Left lung (tissue), 10 donors: ENCODE results near the gene CRYGN. TPM values are rescaled to one million over a fixed set of nuclear protein-coding genes. Genes with fewer than 3 reads are reported as not detected.
A peak's percentile ranks its signal among the peaks of the same experiment; 100 is the strongest.

Source experiments
- ATAC-seq: fragments of 200-7000 bp; cut with Tn5 transposase; one replicate; pipeline ENCODE4 v1.9.1; 2020; ENCODE audit warnings: moderate library complexity
- DNase-seq, 4 donors: peaks; one replicate each; pipeline ENCODE4 v3.0.0-alpha.2; 2013 to 2020
- H3K27ac ChIP-seq, 2 donors: fragments of 200-600 bp; sonication (generic) in 1 of 2; one replicate each; pipeline versions ENCODE4 v1.5.0 to v1.8.0; 2020 to 2021
- H3K27me3 ChIP-seq, 2 donors: fragments of 200-600 bp; sonication (generic) in 1 of 2; one replicate each; pipeline versions ENCODE4 v1.5.0 to v1.8.0; 2020 to 2021
- H3K36me3 ChIP-seq, 2 donors: fragments of 200-600 bp; sonication (generic) in 1 of 2; one replicate each; pipeline versions ENCODE4 v1.5.0 to v1.8.0; 2020 to 2021
- H3K4me1 ChIP-seq, 2 donors: fragments of 200-600 bp; one replicate each; pipeline ENCODE4 v1.8.0; 2021
- H3K4me3 ChIP-seq, 2 donors: fragments of 200-600 bp; sonication (generic) in 1 of 2; one replicate each; pipeline versions ENCODE4 v1.5.0 to v1.8.0; 2020 to 2021; ENCODE audit warnings: mild to moderate bottlenecking in 1 of 2
- H3K9me3 ChIP-seq, 2 donors: fragments of 200-600 bp; sonication (generic) in 1 of 2; one replicate each; pipeline versions ENCODE4 v1.5.0 to v1.8.0; 2020 to 2021
- CTCF ChIP-seq, 2 donors: fragments of 200-600 bp; sonication (generic) in 1 of 2; IDR thresholded peaks; one replicate each; pipeline versions ENCODE4 v1.5.0 to v1.8.0; 2021; ENCODE audit warnings: antibody characterized with exemption in 2 of 2
- intact Hi-C, 2 donors: fragments of 100-400 bp; cut with DNase I; formaldehyde crosslinking; loops; one replicate each; pipeline versions ENCODE4 v1.11.2 to v1.14.2; 2022
- polyA plus RNA-seq, 6 donors: library from polyadenylated mRNA; unstranded; fragments of 120-200 nt; gene quantifications; one replicate each; pipeline ENCODE4 v1.2.1, GENCODE V29; 2013; ENCODE audit not compliant: insufficient read length in 6 of 6
- total RNA-seq, 2 donors: library from RNA; stranded (reverse); fragmentation: NEBNext Ultra II Directional; extraction: Animal tissue kit (Norgen Biotek cat#: 25700); gene quantifications; one replicate each; pipeline ENCODE4 v1.2.1, GENCODE V29; 2021
- donor health status: DM: no; HTN: yes; CAD: no.
- donor health status: DM: no; HTN: no; CAD: no.

The CRYGN gene
- total and polyA plus RNA-seq, 8 donors: 0.34 to 0.75 (median 0.56) TPM; not detected in 2

DNA sequence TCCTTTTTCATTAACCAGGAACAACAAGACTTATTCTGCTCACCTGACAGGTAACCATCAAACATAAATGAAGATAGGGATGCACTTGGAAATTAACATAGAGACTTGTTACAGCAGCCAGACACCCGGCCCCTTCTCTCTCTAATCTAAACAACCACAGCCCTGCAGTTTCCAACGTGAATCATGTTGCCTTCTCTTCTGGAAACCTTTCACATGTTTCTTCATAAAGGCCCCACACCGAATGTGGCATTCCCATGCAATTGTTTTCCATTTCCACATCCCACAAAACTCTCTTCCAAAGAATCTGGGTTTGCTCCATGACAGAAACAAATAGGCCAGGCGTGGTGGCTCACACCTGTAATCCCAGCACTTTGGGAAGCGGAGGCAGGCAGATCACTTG lies 15.1 kb downstream of the CRYGN start:
- peaks cover 0 to 11% of the 10 kb centered on the region in 2 donors for H3K27me3 ChIP-seq
- peaks cover 24 to 31% of the 10 kb centered on the region in 2 donors for H3K4me1 ChIP-seq
- no peak for ATAC-seq
- H3K9me3 ChIP-seq: peaks cover 0 to 9% of the 10 kb centered on the region in 2 donors
- intact Hi-C loops: no loop called here
- no peak for TF ChIP-seq CTCF (IDR thresholded peaks at IDR 0.05)
- H3K4me3 ChIP-seq: no peak overlapping the region
- H3K27ac ChIP-seq: no peak overlapping the region
- no peaks in the 10 kb centered on the region for H3K36me3 ChIP-seq
- DNase-seq: no peak

DNA sequence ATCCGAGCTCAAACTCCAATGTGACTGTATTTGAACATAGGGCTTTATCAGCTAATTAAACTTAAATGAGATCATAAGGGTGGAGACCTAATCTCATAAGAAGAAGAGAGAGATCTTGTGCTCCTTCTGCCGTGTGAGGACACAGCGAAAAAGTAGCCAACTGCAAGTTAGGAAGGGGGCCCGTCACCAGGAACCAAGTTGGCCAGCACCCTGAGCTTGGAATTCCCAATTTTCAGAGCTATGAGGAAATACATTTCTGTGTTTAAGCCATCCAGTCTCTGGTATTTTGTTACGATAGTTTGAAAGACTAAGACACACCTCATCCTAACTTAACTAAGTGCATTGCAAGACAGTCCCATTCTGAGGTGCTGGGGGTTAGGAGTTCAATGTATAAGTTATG lies 16.0 kb downstream of the CRYGN start:
- H3K4me3 ChIP-seq: no peak overlapping the region

DNA sequence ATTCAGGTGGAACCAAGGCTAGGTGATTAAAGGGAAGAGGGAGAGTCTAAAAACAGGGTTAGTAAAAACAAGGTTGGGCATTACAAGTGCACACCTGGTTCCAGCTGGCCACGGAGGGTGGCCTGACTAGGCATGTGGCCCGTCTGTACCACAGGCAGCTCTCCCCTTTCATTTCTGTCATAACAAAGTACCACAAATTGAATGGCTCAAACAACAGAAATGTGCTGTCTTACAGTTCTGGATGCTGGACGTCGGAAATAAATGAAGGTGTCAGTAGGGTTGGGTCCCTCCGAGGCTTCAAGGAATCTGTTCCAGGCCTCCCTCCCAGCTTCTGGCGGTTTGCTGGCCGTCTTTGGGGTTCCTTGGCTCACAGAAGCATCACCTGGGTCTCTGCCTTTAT lies 16.7 kb downstream of the CRYGN start:
- DNase-seq: no peak
- no peak for ATAC-seq
- no peak overlapping the region for H3K4me3 ChIP-seq
- H3K27me3 ChIP-seq: peaks cover 0 to 11% of the 10 kb centered on the region in 2 donors
- peaks cover 12 to 17% of the 10 kb centered on the region in 2 donors for H3K4me1 ChIP-seq
- no peak for TF ChIP-seq CTCF (IDR thresholded peaks at IDR 0.05)
- intact Hi-C loops: no loop called here
- H3K36me3 ChIP-seq: no peaks in the 10 kb centered on the region
- H3K9me3 ChIP-seq: peaks cover 0 to 20% of the 10 kb centered on the region in 2 donors
- H3K27ac ChIP-seq: no peak overlapping the region

More for the DNA sequence above, 16.0 kb downstream of the CRYGN start:
- Histone ChIP-seq H3K36me3 (no peaks in the 10 kb centered on the region), H3K27ac (no peak overlapping the region), H3K27me3 (peaks cover 0 to 11% of the 10 kb centered on the region in 2 donors), H3K9me3 (peaks cover 0 to 17% of the 10 kb centered on the region in 2 donors), H3K4me1 (peaks cover 15 to 23% of the 10 kb centered on the region in 2 donors)
- DNase-seq: peak in 1 of 4 donors; percentile 7
- no peak for ATAC-seq
- intact Hi-C loops: no loop called here
- TF ChIP-seq CTCF (IDR thresholded peaks at IDR 0.05): no peak

DNA sequence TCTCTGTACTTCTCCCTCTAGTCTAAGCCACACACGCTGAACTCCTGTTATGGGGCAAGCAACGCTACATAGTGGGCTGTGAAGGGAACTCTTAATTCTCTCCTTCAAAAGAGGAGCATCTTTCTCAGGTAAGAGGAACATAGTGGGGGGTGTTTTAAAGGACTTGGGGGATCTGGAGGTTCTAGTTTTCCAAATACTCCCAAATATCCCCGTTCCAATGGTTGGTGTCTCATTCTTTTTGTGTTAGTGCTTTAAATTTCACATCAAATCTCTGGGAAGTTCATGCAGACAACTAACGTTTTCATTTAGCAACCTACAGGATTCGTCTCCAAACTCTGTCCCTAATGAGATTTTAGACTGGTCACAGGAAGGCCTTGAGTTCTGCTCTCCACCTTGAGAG lies 17.7 kb downstream of the CRYGN start:
- H3K4me3 ChIP-seq: no peak overlapping the region
- intact Hi-C loops: no loop called here
- DNase-seq: no peak
- peaks cover 0 to 20% of the 10 kb centered on the region in 2 donors for H3K9me3 ChIP-seq
- peaks cover 2 to 11% of the 10 kb centered on the region in 2 donors for H3K4me1 ChIP-seq
- no peak for ATAC-seq
- no peak for TF ChIP-seq CTCF (IDR thresholded peaks at IDR 0.05)
- H3K36me3 ChIP-seq: no peaks in the 10 kb centered on the region
- no peak overlapping the region for H3K27ac ChIP-seq
- peaks cover 0 to 5% of the 10 kb centered on the region in 2 donors for H3K27me3 ChIP-seq

DNA sequence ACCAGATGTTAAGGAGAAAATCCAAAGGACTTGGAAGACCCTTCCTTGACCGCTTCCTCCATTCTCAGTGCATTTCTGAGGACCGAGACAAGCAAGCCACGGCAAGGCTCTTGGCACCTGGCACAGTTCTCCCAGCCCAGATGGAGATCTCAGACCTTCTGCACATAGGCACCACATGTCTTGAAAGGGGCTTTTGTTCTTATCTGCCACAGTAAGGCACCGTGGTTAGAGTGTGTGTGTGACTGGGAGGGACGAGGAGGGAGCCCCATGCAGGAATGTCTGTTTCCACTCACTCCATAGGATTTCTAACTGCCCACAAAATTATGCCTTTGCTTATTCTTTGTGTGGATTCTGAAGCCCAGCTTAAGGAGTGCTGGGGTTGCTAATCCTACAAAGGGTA lies 19.8 kb downstream of the CRYGN start:
- no peak for ATAC-seq
- no peaks in the 10 kb centered on the region for H3K27me3 ChIP-seq
- no peak for TF ChIP-seq CTCF (IDR thresholded peaks at IDR 0.05)
- H3K4me1 ChIP-seq: peaks cover 0 to 13% of the 10 kb centered on the region in 2 donors
- no peak overlapping the region for H3K4me3 ChIP-seq
- no peaks in the 10 kb centered on the region for H3K36me3 ChIP-seq
- intact Hi-C loops: no loop called here
- peak in 1 of 4 donors; percentile 7 for DNase-seq
- no peak overlapping the region for H3K27ac ChIP-seq
- peaks cover 0 to 20% of the 10 kb centered on the region in 2 donors for H3K9me3 ChIP-seq
